ENCODE data around the gene NR1H3.

NR1H3 gene

DNA sequence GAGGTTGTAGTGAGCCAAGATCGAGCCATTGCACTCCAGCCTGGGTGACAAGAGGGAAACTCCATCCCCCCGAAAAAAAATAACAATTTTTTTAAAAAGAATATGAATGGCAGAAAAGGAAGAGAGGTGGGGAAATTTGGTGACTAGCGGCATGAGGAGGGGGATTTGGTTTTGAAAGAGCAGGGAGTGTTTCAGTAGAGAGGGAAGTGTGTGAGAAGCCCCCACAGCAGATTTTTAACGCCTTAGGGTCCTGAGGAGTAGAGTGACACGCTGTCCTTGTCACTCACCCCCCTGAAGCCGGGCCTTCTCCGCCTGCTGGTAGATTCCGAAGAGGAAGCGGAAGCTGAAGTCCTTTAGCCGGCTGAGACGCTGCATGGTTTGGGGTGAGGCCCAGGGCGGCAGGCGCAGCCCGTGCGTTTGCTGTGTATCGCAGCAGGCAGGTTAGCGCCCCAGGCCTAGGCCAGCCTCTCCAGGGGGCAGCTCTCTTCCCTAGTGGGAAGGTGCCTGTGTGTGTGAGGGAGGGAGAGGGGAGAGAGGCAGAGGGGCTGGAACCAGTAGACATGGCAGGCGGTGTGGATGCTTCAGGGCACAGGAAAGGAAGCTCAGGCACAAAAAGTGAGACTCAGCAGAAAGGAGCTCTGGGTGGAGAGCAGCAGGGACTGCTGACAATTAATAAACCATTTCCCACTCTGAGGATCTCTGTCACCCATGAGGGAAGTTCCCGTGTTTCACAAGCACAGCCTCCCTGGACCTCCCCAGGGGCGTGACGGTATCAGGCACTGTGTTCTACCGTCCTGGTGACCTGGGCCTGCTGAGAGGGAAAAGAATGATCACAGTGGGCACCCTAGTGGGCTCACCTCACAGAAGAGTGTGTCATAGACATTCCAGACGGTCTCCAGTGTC is 13.1 kb upstream of the NR1H3 start:
- DNase-seq: no peak

- no peak for DNase-seq
Measured at GRCh38 chr11:47245611-47246357, 12.0 kb upstream of the NR1H3 start.

GRCh38 chr11:47247502-47247901 is 10.3 kb upstream of the NR1H3 start:
- no peak for DNase-seq

GRCh38 chr11:47248304-47248663 is 9.5 kb upstream of the NR1H3 start:
- DNase-seq: no peak

DNA sequence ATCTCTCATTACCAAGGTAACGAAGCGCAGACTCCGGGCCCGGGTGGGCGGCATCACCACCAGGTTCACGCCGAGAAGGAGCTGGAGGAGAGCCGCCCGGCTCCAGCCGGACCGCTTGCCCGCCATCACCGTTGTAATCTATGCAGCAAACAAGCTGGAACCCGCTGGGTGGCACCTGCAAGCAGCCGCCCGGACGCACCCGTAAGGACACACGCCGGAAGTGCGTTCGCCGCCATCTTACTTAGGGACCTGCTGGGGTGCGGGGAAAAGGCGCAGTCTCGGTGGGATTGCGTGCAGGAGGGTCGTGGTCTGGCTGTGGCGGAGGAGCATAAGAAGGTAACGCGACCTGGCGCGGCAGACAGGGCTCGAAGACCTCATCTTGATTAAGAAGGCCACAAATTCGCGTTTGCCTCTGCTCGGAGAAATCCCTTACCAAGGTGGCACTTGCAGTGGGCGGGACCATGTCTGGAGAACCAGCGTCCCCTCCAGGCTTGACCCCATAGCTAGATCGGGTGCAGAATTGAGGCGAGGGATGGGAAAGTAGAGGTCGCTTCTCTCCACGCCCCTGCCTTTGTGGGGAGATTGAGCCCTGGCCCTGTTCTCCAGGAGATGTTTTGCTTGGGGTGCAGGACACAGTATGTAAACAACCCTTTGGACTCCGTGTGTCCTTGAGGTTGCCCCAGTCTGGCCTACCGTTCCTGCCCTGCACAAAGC is 9.0 kb upstream of the NR1H3 start, which contains the start of gene ACP2:
TSS of gene ACP2 (minus strand) at position 151 of the 714 bp plus-strand sequence. CDS start at position 126, 25 bp downstream.
- peak; percentile 64 for DNase-seq

DNA sequence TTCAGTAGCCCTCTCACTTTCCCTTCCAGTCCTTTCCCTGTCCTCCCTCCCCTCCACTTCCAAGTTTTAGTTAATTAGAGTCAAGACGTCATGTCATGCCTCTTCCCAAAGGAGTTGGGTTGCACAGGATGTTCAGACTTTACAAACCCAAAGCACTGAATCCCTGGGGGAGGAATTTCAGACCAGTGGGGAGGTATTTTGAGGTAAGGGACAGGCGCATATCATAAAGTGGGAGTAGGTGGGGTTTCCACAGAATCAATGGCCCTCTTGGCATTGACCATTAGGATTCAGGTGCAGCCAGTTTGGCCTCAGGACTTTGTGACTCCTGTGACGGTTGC is 8.4 kb upstream of the NR1H3 start:
- no peak for DNase-seq

DNA sequence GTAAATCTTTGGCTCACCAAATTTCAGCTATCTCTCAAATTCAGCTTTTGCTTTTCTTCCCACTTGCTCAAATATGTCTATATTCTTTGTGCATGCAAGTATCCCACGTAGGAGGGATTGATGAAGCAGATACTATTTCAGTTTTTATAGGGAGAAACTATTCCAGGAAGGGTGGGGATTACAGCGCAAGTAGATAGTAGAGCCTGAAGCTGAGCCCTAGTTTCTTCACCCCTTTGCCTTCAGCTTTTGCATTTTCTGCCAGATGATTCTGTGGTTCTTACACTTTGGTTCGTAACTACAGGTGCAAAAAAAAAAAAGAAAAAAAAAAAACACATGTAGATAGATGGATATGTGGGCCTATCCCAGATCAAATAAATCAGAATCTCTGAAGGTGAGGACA is 6.0 kb upstream of the NR1H3 start:
- no peak for DNase-seq

GRCh38 chr11:47253660-47254059 is 4.1 kb upstream of the NR1H3 start:
- DNase-seq: no peak

DNA sequence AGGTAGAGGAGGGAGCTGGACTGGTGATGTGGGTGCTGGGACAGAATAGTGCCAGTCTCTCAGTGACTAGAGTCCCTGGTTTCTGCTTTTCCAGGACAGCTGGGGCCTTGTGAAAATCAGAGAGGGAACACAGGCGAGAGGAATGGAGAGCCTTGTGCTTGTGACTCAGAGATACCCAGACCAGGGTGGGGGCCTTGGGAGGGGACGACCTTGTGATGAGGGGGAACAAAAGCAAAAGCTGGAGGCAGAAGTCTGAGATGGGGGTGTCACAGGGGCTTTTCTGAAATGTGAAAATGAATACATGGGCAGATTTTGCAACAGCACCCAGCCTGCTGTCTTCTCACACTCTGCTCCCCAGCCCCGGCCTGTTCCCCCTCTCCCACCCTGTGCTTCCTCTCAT is 3.4 kb upstream of the NR1H3 start:
- DNase-seq: no peak

DNA sequence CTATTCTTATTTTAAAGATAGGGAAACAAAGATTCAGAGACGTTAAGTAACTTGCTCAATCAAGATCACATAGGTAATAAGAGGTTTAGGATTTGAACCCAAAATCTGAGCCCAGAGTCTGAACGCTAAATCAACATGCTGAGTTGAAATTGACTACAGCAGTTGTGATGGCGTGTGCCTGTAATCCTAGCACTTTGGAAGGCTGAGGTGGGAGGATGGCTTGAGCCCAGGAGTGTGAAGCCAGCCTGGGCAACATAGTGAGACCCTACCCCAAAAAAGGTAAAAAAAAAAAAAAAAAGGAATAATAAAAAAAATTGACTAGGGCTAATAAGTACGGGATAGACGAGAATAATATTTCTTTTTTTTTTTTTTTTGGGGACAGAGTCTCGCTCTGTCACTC is 1.4 kb upstream of the NR1H3 start:
- no peak for DNase-seq

GRCh38 chr11:47257177-47257516 is 649 bp upstream of the NR1H3 start:
- DNase-seq: no peak

GRCh38 chr11:47258317-47258902 is 614 bp downstream of the NR1H3 start:
- DNase-seq: no peak

GRCh38 chr11:47259232-47259977 is 1.6 kb downstream of the NR1H3 start:
- DNase-seq: no peak

DNA sequence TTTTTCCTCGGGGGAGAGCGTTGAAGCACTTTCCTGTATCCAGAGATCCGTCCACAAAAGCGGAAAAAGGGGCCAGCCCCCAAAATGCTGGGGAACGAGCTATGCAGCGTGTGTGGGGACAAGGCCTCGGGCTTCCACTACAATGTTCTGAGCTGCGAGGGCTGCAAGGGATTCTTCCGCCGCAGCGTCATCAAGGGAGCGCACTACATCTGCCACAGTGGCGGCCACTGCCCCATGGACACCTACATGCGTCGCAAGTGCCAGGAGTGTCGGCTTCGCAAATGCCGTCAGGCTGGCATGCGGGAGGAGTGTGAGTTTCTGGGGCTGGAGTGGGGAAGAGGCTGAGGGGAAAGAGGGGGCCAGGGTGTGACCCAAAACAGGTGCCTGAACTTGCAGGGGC is 2.6 kb downstream of the NR1H3 start:
- DNase-seq: no peak

DNA sequence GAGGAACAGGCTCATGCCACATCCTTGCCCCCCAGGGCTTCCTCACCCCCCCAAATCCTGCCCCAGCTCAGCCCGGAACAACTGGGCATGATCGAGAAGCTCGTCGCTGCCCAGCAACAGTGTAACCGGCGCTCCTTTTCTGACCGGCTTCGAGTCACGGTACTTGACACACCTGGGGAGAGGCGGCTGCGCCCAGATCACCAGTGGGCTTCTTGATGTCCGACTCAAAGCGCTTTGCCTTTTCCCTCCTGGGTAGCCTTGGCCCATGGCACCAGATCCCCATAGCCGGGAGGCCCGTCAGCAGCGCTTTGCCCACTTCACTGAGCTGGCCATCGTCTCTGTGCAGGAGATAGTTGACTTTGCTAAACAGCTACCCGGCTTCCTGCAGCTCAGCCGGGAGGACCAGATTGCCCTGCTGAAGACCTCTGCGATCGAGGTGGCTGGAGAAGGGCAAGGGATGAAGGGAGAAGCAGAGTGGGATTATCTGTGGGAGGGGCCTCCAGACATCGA is 3.5 kb downstream of the NR1H3 start:
- DNase-seq: no peak

DNA sequence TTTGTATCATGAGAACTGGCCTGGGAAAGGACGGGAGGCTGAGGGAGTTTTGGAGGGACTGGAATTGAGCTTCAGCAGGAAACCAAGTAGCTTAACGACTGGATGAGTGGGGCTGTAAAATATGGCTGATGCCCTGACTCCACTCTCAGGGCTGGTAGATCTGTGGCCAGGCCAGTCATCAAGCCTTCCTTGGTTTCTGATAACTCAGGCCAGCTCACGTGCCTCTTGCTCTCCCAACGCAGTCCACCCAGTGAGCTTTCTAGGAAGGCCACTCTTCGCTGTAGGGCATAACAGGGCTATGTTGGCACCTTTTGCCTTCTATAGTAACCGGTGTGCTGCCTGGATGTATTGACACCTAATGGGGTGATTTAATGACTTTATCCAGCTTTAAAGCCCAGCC is 6.3 kb downstream of the NR1H3 start:
- DNase-seq: no peak

DNA sequence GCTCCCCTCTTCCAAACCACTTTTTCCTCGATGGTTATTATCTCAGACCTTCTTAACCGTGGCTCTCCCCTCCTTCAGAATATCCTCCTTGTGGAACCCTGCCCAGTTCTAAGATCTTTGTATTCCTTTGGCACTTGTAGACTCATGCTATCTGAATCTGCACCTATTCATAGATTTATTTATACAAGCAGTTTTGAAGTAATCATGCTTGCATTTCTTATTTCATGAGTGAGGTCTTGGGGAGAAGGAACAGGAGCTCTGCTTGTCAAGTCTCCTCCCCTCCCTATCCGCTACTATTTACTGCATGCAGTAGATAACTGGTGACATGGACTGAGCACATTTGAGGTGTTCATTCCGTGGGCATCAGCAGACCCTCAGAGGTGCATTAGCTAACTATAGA is 6.7 kb downstream of the NR1H3 start:
- no peak for DNase-seq

DNA sequence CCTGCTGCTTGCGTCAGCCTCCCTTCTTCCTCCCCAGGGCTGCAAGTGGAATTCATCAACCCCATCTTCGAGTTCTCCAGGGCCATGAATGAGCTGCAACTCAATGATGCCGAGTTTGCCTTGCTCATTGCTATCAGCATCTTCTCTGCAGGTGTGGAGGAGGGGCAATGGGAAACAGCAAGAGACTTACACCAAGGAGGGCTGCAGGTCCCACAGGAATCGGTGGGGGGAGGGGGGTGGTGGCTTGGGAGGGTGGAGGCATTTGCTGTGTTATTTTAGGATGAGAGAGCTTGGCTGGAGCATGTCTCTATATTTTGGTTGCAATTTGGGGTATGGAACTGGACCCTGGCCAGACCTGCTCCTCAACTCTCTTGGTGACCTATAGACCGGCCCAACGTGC is 10.1 kb downstream of the NR1H3 start:
- DNase-seq: no peak

GRCh38 chr11:47268448-47269001 is 10.7 kb downstream of the NR1H3 start:
- no peak for DNase-seq

- DNase-seq: peak; percentile 92
Measured at GRCh38 chr11:47269002-47269828, 11.4 kb downstream of the NR1H3 start.

DNA sequence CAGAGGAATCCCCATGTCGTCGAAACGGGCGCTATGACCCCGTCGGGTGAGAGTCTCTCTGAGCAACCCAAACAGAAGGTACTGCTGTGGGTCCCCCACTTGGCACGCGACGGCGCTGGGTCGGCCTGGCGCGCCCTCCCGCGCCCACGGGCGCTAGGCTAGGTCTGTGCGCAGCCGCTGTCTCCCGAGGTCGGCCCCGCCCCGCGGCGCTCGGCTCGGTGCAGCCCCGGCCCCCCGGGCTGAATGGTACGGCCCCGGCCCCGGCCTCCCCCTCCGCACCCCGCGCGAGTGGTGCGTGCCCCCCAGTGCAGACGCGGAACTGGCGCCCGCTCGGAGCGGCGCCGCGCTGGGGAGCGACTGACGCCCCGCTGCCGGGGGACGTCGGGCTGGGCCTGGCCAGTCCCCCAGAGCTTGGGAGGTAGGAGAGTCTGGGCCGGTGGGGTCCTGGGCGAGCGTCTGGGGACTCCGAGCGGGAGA is 12.1 kb downstream of the NR1H3 start, which contains the start of gene MADD:
TSS of gene MADD (plus strand) at position 305 of the 477 bp plus-strand sequence.
- peak; percentile 74 for DNase-seq
